Fibroblast of lung (primary cell): ENCODE measurements around the gene FAM107B.

Experiments used
- EZH2 ChIP-seq: IDR thresholded peaks from 2 replicates; pipeline ENCODE4 v1.5.1; 2012; ENCODE audit warnings: low read length, control low read depth, mild to moderate bottlenecking; ENCODE audit errors: missing control alignments
- TF ChIP-seq, protein P1 (sequence below), 2 donors: IDR thresholded peaks in 1 of 2; conservative IDR thresholded peaks in 1 of 2; 1 replicate in 1 of 2; 2 replicates in 1 of 2; pipeline ENCODE4 v1.5.1; 2011 to 2012; ENCODE audit warnings: low read length in 2 of 2, control low read depth in 1 of 2, inconsistent platforms in 1 of 2, low read depth in 1 of 2, mild to moderate bottlenecking in 1 of 2

DNA sequence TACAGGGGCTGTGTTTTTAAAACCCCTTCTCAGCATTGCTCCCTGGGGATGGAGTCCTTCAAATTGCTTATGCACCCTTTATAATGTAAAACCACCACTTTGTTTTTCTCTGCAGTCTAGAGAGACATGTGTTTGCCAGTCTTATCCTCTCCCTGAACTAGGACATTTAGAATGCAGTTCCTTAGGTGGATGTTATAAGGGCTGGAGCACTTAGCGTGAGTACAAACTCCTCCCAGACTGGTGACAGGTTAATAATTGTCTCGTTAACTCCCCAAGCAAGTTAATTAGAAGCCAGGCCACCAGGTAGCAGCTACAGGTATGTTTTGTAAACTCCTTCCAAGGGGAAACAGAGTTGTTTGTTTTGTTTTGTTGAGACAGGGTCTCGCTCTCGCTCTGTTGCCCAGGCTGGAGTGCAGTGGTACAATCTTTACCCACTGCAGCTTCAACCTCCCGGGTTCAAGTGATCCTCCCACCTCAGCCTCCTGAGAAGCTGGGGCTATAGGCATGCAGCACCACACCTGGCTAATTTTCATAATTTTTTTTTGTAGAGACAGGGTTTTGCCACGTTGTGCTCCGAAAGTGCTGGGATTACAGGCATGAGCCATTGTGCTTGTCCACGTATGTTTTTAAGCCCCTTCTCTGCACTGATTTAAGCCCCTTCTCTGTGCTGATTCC is 100.2 kb downstream of the FAM107B start:
- TF ChIP-seq, protein P1, sequence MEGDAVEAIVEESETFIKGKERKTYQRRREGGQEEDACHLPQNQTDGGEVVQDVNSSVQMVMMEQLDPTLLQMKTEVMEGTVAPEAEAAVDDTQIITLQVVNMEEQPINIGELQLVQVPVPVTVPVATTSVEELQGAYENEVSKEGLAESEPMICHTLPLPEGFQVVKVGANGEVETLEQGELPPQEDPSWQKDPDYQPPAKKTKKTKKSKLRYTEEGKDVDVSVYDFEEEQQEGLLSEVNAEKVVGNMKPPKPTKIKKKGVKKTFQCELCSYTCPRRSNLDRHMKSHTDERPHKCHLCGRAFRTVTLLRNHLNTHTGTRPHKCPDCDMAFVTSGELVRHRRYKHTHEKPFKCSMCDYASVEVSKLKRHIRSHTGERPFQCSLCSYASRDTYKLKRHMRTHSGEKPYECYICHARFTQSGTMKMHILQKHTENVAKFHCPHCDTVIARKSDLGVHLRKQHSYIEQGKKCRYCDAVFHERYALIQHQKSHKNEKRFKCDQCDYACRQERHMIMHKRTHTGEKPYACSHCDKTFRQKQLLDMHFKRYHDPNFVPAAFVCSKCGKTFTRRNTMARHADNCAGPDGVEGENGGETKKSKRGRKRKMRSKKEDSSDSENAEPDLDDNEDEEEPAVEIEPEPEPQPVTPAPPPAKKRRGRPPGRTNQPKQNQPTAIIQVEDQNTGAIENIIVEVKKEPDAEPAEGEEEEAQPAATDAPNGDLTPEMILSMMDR (conservative IDR thresholded peaks at IDR 0.05 in 1 of 2, IDR thresholded peaks at IDR 0.05 in 1 of 2; ENCODE audit: low read depth in 1 of 2, low read length in 2 of 2) = no peak
- TF ChIP-seq EZH2 = no peak
